NCI-H526 treated with DMSO at 0.1 percent for 48 hours (cell line): ENCODE results near the gene PAPLN.
"Not testable (repeated sequence)": the region's sequence is repeated elsewhere in the genome, so short reads cannot be mapped to it uniquely, and the experiment has no call there.

ENCODE experiments used
- DNase-seq: peaks from one replicate; lab custom pipeline; 2025; lab: John Stamatoyannopoulos, UW

The PAPLN gene

DNA sequence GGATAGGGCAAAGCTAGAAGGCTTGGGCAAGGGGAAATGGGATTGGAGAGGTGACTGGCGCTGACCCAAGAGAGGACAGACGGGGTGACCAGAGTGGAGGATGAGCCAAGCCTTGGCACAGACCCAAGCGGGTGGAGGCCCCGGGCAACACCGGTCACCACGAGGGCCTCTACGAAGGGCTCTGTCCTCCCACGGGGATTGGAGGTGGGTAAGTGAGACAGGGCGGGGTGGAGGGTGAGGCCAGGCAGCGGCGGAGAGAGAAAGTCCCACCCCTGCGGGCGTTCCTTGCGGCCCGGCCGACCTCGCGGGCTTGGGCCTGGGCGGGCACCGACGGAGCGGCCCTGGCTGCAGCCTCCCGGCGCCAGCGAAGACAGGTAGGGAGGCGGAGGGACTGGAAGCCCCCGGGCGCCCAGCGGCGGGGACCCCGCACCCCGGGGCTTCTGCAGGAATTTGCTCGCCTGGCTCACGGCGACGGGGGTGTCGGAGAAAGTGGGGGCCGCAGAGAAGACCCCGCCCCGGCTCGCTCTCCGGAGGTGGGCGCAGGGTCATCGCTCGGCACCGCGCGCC is at the start of gene PAPLN:
Gene PAPLN (plus strand): TSS at position 288 of the 567 bp plus-strand sequence. CDS start 2,273 bp downstream, outside the sequence.
- DNase-seq: no peak

GRCh38 chr14:73188501-73188911 is 48.8 kb upstream of the PAPLN start:
- no peak for DNase-seq

DNA sequence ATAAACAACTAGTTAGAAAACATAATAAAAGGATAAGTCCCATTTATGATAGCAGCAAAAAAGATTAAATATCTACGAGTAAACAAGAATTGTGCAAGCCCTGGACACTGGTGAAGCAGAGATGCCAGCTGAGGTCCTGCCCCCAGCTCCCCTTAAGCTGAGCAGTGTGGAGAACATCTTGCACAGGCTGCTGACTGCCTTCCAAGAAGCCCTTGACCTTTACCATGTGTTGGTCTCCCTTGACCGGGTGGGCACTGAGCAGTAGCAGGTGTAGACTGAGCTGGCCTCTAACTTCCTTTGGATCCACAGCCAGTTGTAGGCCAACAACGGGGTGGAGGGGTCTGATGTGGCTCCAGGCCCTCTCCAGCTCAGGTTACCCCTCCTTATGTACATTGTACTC is 47.7 kb upstream of the PAPLN start:
- no peak for DNase-seq

DNA sequence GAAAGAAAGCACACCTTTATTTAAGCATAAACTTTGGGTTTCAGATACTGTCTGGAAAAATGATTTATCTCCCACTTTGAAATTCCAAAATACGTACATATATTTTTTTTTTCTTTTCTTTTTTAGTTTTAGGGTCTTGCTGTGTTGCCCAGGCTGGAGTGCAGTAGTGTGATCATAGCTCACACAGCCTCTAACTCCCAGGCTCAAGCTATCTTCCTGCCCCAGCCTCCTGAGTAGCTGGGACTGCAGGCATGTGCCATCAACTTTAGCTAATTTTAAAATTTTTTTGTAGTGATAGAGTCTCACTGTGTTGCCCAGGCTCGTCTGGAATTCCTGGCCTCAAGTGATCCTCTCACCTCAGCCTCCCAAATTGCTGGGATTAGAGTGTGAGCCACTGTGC is 45.9 kb upstream of the PAPLN start:
- DNase-seq: no peak

- not testable (repeated sequence) for DNase-seq
Observed at GRCh38 chr14:73194306-73194705, 43.0 kb upstream of the PAPLN start.

GRCh38 chr14:73198253-73198652 is 39.1 kb upstream of the PAPLN start:
- no peak for DNase-seq

- DNase-seq: no peak
Observed at GRCh38 chr14:73203527-73203926, 33.8 kb upstream of the PAPLN start.

GRCh38 chr14:73207615-73208014 is 29.7 kb upstream of the PAPLN start:
- no peak for DNase-seq

- DNase-seq: no peak
Observed at GRCh38 chr14:73208390-73208789, 28.9 kb upstream of the PAPLN start.

- DNase-seq: no peak
Observed at GRCh38 chr14:73208846-73209245, 28.5 kb upstream of the PAPLN start.

DNA sequence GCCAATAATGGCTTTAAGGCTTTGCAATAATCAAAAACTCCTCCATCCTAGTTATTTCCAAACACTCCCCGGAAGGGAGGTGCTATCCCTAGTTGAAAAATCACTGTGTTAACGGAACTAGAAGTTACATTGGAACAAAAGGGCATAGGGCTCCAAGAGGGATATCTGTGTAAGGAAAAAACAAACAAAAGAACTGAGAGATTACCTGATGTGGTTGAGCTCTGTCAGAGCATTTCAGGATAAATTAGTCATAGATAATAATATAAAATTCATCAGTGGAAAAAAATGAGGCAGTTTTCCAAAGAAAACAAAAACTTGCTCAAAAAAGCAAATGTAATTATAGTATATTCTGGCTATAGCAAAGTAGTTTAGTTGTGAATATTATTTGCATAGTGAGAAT is 27.4 kb upstream of the PAPLN start:
- DNase-seq: no peak

DNA sequence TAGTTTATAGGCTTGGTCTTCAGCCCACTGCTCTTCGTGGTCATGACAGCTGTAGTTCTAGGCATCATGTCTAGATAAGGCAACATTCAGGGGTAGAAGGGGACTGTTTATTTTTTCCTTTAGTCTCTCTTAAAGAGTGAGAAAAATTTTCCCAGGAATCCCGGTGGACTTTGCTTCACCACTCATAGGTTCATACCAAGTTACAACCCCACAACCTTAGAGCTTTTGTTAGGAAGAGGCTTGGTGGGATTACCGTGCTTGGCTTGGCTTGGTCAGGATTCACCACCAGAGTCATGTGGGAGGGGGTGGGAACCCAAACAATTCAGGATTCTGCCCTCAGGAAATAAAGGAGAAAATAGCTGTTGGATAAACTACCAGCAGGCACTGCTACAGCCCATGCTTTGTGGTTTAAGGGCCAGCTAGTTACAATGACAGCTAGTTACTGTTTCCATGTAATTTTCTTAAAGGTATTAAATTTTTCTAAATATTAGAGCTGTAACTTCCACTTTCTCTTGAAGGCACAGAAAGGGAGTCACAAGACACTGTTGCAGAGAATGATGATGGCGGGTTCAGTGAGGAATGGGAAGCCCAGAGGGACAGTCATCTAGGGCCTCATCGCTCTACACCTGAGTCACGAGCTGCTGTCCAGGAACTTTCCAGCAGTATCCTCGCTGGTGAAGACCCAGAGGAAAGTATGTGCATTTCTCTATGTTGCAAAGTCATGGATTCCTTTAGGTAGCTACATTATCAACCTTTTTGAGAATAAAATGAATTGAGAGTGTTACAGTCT is 25.9 kb upstream of the PAPLN start:
- no peak for DNase-seq

DNA sequence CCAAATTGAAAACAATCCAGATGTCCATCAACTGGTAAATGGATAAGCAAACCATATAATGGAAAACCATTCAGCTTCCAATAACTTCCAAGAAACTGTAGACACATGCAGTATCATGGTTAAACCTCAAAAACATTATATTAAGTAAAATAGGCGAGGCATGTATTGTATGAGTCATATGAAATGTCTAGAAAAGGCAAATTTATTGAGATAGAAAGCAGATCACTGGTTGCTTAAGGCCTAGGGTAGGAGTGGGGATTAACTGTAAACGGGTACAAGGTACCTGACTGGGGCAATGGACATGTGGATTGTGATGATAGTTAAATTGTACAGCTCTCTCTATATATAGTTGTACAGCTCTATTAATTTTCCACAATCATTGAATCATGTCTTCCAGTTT is 21.3 kb upstream of the PAPLN start:
- no peak for DNase-seq

DNA sequence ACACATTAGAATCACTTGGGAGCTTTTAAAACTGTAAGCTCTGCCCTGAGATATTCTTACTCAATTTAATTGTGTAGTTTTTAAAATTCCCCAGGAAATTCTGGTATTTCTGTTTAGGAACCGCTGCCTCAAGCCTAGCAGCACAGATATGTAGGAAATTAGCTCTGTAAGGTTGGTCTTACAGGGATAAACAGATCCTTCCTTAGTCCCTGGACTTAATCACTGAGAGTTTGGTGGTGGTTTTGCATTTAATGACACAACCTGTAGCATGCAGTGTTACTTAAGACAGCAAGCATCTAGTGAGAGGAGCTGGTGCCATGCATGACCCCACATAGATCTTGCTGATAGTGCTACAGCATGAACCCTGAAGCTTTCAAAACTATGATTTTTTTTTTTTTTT is 19.9 kb upstream of the PAPLN start:
- DNase-seq: no peak

DNA sequence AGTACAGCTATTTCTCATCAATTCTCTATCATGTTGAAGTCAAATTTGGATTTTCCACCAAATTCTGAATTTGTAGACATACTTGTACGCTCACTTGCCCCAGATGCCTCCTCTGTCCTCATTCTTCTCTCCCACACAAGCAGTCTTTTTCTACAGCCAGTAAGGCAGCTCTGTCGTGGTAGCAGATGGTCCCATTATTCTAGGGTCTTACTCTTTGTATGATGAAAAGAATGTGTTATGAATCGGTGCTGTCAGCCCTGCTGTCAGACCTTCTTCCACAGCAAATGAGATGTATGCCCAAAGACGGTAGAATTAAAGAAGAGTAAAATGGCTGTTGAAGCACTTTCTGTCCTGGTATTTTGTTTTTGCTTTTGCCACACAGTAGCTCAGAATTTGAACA is 17.2 kb upstream of the PAPLN start:
- DNase-seq: no peak

- DNase-seq: no peak
Observed at GRCh38 chr14:73220634-73221033, 16.7 kb upstream of the PAPLN start.

DNA sequence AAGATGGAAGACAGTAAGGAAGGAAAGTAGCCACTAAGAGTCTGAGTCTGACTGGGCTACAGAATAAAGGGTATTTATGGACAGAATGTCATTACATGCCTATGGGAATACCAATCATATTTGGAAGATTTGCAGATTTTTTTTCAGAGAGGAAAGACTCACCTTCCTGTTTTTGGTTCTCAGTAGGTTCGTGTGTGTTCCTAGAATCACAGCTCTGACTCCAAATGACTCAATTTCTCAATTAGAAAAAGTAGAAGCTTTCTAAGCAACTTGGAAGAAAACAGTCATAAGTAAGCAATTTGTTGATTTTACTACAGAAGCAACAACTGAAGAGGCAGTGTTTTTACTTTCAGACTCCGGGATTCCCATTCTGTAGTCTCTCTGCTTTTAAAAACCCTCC is 15.4 kb upstream of the PAPLN start:
- no peak for DNase-seq

- no peak for DNase-seq
Observed at GRCh38 chr14:73223049-73223448, 14.3 kb upstream of the PAPLN start.

- no peak for DNase-seq
Observed at GRCh38 chr14:73225496-73225895, 11.8 kb upstream of the PAPLN start.

DNA sequence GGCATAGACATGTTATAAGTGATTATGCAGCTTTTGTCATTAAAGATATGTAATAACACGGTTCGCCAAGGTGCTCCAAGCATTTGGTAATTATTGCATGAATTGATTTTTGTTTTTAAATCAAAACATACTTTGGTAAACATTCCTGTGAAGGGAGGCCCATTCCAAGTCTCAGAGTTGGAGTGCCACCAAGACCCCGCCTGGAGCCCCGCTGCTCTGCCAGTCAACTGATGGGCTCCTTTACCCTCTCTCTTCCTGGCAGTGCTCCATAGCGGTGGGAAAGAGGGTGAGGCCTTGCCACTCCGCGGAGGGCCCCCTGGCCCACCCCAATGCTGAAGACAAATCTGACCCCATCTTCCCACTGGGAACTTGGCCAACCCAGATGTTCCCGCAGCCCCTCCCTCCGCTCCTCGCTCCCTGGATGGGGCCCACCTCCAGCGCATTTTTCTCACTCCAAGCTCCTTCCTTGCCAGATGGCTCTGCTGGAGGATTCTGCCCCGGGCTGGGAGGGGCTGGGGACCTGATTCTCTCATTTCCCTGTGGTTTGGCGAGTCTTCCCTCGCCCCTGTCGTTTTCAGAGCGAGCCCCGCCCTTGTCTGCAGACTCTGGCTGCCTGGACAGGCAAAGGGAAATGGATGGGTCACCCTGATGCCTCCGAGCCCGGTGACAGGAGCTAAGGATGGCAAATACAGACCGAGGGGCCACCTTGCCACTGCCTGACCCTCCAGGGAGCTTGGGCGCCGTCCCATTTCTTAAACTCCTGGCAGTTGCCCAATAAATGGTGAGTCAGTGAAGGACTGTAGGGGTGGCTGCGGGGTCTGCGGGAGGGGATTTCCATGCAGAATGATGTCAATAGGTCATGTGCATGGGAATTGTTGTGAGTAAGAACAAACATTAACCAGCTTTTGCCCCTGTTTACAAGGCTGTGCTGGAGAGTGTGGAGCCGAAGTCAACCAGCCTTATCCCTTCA is 9.2 kb upstream of the PAPLN start:
- DNase-seq: no peak

DNA sequence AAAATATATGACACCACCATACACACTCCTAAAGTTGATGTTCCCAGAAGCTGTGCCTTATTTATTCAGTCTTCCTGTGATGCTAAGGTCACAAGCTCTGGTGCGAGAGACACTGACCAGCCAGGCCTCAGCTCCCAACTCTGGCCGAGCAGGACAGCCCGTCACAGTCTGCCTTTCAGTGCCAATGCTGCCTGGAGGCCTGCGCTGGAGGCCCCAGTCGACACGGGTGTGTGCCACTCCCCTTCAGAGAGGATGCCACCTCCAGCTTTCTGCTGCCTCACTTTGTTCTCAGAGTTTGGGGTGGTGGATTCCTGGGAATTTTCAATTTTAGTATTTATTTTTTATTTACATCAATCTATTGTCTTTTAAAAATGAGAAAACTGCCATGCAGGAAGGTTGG is 7.3 kb upstream of the PAPLN start:
- no peak for DNase-seq

DNA sequence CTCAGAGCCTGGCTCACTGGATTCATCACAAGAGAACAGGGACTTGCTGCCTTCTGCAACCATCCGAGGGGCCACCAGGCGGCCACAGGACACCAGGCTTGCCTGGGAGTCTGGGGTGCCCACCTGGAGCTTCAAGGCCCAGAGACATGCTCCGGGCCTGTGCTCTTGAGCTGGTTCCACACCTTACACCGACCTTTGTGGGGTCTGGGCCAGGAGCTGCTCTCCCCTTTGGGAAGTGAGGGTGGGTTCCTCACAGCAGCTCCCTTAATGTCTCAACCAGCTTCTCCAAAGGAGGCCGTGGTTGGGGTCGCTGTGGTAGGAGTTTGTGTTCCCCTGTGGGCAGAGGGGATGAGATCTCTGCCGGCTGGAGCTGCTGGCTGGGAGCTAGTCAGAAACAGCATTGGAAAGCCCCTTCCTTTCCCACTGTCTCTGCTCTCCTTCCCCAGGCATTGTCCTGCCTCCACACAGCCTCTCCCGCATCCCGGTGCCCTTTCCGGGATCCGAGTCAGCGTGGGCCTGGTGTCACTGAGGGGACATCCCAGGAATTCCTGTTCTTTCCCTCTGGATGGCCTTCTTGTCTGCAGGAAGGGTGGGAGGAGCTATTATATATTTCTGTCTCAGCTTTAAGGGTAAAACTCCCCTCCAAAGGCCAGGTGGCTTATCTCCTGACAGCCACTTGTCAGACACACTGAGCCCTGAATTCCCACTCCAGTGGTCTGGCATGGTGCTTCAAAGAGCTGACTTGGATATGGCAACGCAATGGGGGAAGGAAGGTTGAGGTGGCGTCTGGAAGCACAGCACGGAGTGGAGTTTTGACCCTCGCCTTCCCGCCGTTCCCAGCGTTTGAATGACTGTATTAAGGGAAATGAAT is 5.1 kb upstream of the PAPLN start:
- DNase-seq: no peak
